H1 (cell line): ENCODE measurements around the gene FOXL3. TPM values are rescaled to one million over a fixed set of nuclear protein-coding genes. Genes with fewer than 3 reads are reported as not detected.
A peak's percentile ranks its signal among the peaks of the same experiment; 100 is the strongest.

Source experiments
- CTCF ChIA-PET: fragments of 300-600 bp; sonication (Branson Sonifier 250); formaldehyde crosslinking; loops from one replicate; lab custom pipeline; 2021; ENCODE audit not compliant: partially characterized antibody; lab: Charles Lee
- POLR2A ChIA-PET: fragments of 300-600 bp; sonication (Branson Sonifier 250); formaldehyde crosslinking; loops from one replicate; lab custom pipeline; 2021; ENCODE audit warnings: inconsistent platforms; ENCODE audit not compliant: partially characterized antibody; lab: Charles Lee
- DNase-seq, 2 experiments: peaks; one replicate each; pipeline versions ENCODE4 v3.0.0 to v3.0.0-alpha.2; 2010 to 2022; ENCODE audit warnings: low spot score in 2 of 2, low read depth in 1 of 2, mixed read lengths in 1 of 2
- FAIRE-seq: peaks from 2 replicates; lab custom pipeline; 2011; peaks lifted over from hg19 to GRCh38; lab: Jason Lieb, UNC
- H2AFZ ChIP-seq: 2 replicates; pipeline ENCODE4 v1.8.1; 2012; ENCODE audit warnings: low read length, inconsistent platforms
- H2AK5ac ChIP-seq: 2 replicates; pipeline ENCODE4 v1.6.1; 2013; ENCODE audit warnings: low read depth, low read length
- H2BK120ac ChIP-seq: replicated peaks from 2 replicates; pipeline ENCODE3; 2013; ENCODE audit warnings: low read depth, low read length, inconsistent platforms
- H2BK12ac ChIP-seq: 2 replicates; pipeline ENCODE4 v1.6.1; 2013; ENCODE audit warnings: low read depth, low read length
- H2BK15ac ChIP-seq: 2 replicates; pipeline ENCODE4 v1.6.1; 2013; ENCODE audit warnings: low read length
- H2BK20ac ChIP-seq: 2 replicates; pipeline ENCODE4 v1.6.1; 2013; ENCODE audit warnings: low read length
- H2BK5ac ChIP-seq: 2 replicates; pipeline ENCODE4 v1.6.1; 2013; ENCODE audit warnings: low read depth, low read length
- H3K14ac ChIP-seq: 2 replicates; pipeline ENCODE4 v1.6.1; 2013; ENCODE audit warnings: inconsistent platforms; ENCODE audit not compliant: insufficient read length
- H3K18ac ChIP-seq: 2 replicates; pipeline ENCODE4 v1.6.1; 2013; ENCODE audit warnings: low read length; ENCODE audit errors: extremely low read depth
- H3K23ac ChIP-seq: 2 replicates; pipeline ENCODE4 v1.6.1; 2013; ENCODE audit warnings: inconsistent platforms; ENCODE audit not compliant: insufficient read length
- H3K23me2 ChIP-seq: 2 replicates; pipeline ENCODE4 v1.6.1; 2013; ENCODE audit warnings: low read depth, low read length
- H3K27ac ChIP-seq: 2 replicates; pipeline ENCODE4 v1.6.1; 2011; ENCODE audit warnings: low read depth, low read length, inconsistent platforms
- H3K27me3 ChIP-seq, 4 experiments: replicated peaks in 1 of 4; 1 replicate in 1 of 4; 2 replicates in 3 of 4; pipeline versions ENCODE4 v1.6.1 to v1.8.1; 2011 to 2013; ENCODE audit warnings: low read length in 3 of 4, mild to moderate bottlenecking in 3 of 4, inconsistent platforms in 2 of 4, mixed read lengths in 2 of 4, moderate library complexity in 1 of 4; ENCODE audit not compliant: control insufficient read depth in 3 of 4, insufficient read depth in 3 of 4; ENCODE audit errors: extremely low read depth in 1 of 4
- H3K36me3 ChIP-seq, 4 experiments: 2 replicates each; pipeline versions ENCODE4 v1.6.1 to v1.8.1; 2011 to 2013; ENCODE audit warnings: mild to moderate bottlenecking in 4 of 4, low read length in 3 of 4, moderate library complexity in 2 of 4, control low read depth in 1 of 4, inconsistent platforms in 1 of 4; ENCODE audit not compliant: insufficient read depth in 4 of 4, control insufficient read depth in 2 of 4
- H3K4ac ChIP-seq: replicated peaks from 2 replicates; pipeline ENCODE3; 2013; ENCODE audit warnings: low read length, low read depth, mixed read lengths, inconsistent platforms; ENCODE audit not compliant: insufficient read length
- H3K4me1 ChIP-seq, 4 experiments: replicated peaks in 1 of 4; 1 replicate in 1 of 4; 2 replicates in 3 of 4; pipeline versions ENCODE4 v1.6.1 to v1.8.1; 2011 to 2013; ENCODE audit warnings: low read length in 3 of 4, inconsistent platforms in 2 of 4, mixed read lengths in 1 of 4; ENCODE audit not compliant: insufficient read depth in 4 of 4, control insufficient read depth in 3 of 4
- H3K4me2 ChIP-seq, 2 experiments: 2 replicates each; pipeline versions ENCODE4 v1.6.1 to v1.8.1; 2011 to 2013; ENCODE audit warnings: low read depth in 2 of 2, low read length in 2 of 2, control low read depth in 1 of 2, inconsistent platforms in 1 of 2, mild to moderate bottlenecking in 1 of 2; ENCODE audit not compliant: insufficient read depth in 1 of 2
- H3K4me3 ChIP-seq, 4 experiments: fragments of 200-600, 300-600 bp in 1 of 4; sonication (generic), shearing (Covaris generic), sonication (Bioruptor Twin) in 1 of 4; 2 replicates each; pipeline versions ENCODE4 v1.5.1 to v1.8.1; 2011 to 2016; ENCODE audit warnings: low read length in 4 of 4, low read depth in 3 of 4, control low read depth in 2 of 4, inconsistent platforms in 2 of 4, mild to moderate bottlenecking in 2 of 4, mixed read lengths in 1 of 4, moderate library complexity in 1 of 4; ENCODE audit not compliant: insufficient read depth in 2 of 4; ENCODE audit errors: extremely low read depth in 1 of 4
- H3K56ac ChIP-seq: replicated peaks from 2 replicates; pipeline ENCODE3; 2013; ENCODE audit warnings: low read depth, mild to moderate bottlenecking, mixed read lengths, low read length, inconsistent platforms; ENCODE audit not compliant: insufficient read length
- H3K79me1 ChIP-seq: 2 replicates; pipeline ENCODE4 v1.6.1; 2013; ENCODE audit warnings: low read depth, low read length, control low read depth
- H3K79me2 ChIP-seq, 2 experiments: 2 replicates each; pipeline versions ENCODE4 v1.6.1 to v1.8.1; 2012 to 2013; ENCODE audit warnings: low read length in 2 of 2, mild to moderate bottlenecking in 2 of 2, inconsistent platforms in 1 of 2; ENCODE audit not compliant: insufficient read depth in 2 of 2, control insufficient read depth in 1 of 2
- H3K9ac ChIP-seq, 4 experiments: replicated peaks in 1 of 4; 1 replicate in 1 of 4; 2 replicates in 3 of 4; pipeline versions ENCODE4 v1.6.1 to v1.8.1; 2011 to 2013; ENCODE audit warnings: low read depth in 3 of 4, low read length in 3 of 4, control low read depth in 2 of 4, mild to moderate bottlenecking in 2 of 4, moderate library complexity in 2 of 4, inconsistent platforms in 1 of 4; ENCODE audit errors: extremely low read depth in 1 of 4
- H3K9me3 ChIP-seq, 2 experiments: 2 replicates each; pipeline versions ENCODE4 v1.6.1 to v1.8.1; 2012 to 2013; ENCODE audit warnings: mild to moderate bottlenecking in 2 of 2, moderate library complexity in 2 of 2, control low read depth in 1 of 2, inconsistent platforms in 1 of 2, low read depth in 1 of 2, low read length in 1 of 2, mixed read lengths in 1 of 2; ENCODE audit not compliant: insufficient read depth in 2 of 2
- H4K20me1 ChIP-seq, 2 experiments: replicated peaks in 1 of 2; 2 replicates each; pipeline versions ENCODE3 to v1.8.1; 2011 to 2013; ENCODE audit warnings: inconsistent platforms in 2 of 2, low read length in 2 of 2, mild to moderate bottlenecking in 1 of 2; ENCODE audit not compliant: insufficient read depth in 2 of 2, control insufficient read depth in 1 of 2
- H4K5ac ChIP-seq: 2 replicates; pipeline ENCODE4 v1.6.1; 2013; ENCODE audit warnings: low read length, low read depth, mixed read lengths, inconsistent platforms; ENCODE audit not compliant: insufficient read length
- H4K8ac ChIP-seq: 2 replicates; pipeline ENCODE4 v1.8.0; 2013; ENCODE audit warnings: mild to moderate bottlenecking, moderate library complexity, low read length, inconsistent platforms; ENCODE audit not compliant: insufficient read depth; ENCODE audit errors: extremely low read depth
- H4K91ac ChIP-seq: replicated peaks from 2 replicates; pipeline ENCODE3; 2013; ENCODE audit warnings: low read length, mixed read lengths, inconsistent platforms; ENCODE audit not compliant: insufficient read length
- BACH1 ChIP-seq: IDR thresholded peaks from 2 replicates; pipeline ENCODE4 v1.6.1; 2012; ENCODE audit warnings: low read length, improper control_type of control experiment
- EGR1 ChIP-seq: IDR thresholded peaks from 2 replicates; pipeline ENCODE4 v1.6.1; 2011; ENCODE audit warnings: low read depth, low read length, borderline replicate concordance
- FOSL1 ChIP-seq: IDR thresholded peaks from 2 replicates; pipeline ENCODE4 v1.6.1; 2011; ENCODE audit warnings: mild to moderate bottlenecking, low read depth, low read length, moderate library complexity; ENCODE audit not compliant: insufficient read depth
- GABPA ChIP-seq: IDR thresholded peaks from 2 replicates; pipeline ENCODE4 v1.6.1; 2011; ENCODE audit warnings: mild to moderate bottlenecking, low read length, moderate library complexity, borderline replicate concordance; ENCODE audit not compliant: insufficient read depth
- GTF2F1 ChIP-seq: IDR thresholded peaks from 2 replicates; pipeline ENCODE4 v1.6.1; 2012; ENCODE audit warnings: low read depth, low read length, improper control_type of control experiment, borderline replicate concordance
- HDAC2 ChIP-seq, 2 experiments: fragments of 300-600 bp in 1 of 2; sonication (generic) in 1 of 2; IDR thresholded peaks; 2 replicates each; pipeline ENCODE4 v1.6.1; 2011 to 2012; ENCODE audit warnings: low read depth in 2 of 2, low read length in 2 of 2, mild to moderate bottlenecking in 2 of 2, moderate library complexity in 2 of 2, borderline replicate concordance in 1 of 2, inconsistent platforms in 1 of 2
- RAD21 ChIP-seq, 2 experiments: IDR thresholded peaks in 1 of 2; conservative IDR thresholded peaks in 1 of 2; 2 replicates each; pipeline ENCODE4 v1.6.1; 2011; ENCODE audit warnings: low read depth in 2 of 2, low read length in 2 of 2, improper control_type of control experiment in 1 of 2, inconsistent platforms in 1 of 2, mild to moderate bottlenecking in 1 of 2, moderate library complexity in 1 of 2
- RBBP5 ChIP-seq: IDR thresholded peaks from 2 replicates; pipeline ENCODE4 v1.7.1; 2012; ENCODE audit warnings: low read depth, mild to moderate bottlenecking, inconsistent platforms, low read length, moderate library complexity, borderline replicate concordance
- RNF2 ChIP-seq: fragments of 200-900, 300-1000 bp; sonication (generic); IDR thresholded peaks from 2 replicates; pipeline ENCODE4 v1.7.1; 2016; ENCODE audit warnings: borderline replicate concordance, low read depth, mild to moderate bottlenecking, antibody characterized with exemption, low read length; ENCODE audit not compliant: poor library complexity, severe bottlenecking; ENCODE audit errors: missing control alignments
- SUZ12 ChIP-seq: fragments of 200-600 bp; sonication (generic); IDR thresholded peaks from 2 replicates; pipeline ENCODE4 v1.6.1; 2012; ENCODE audit warnings: mild to moderate bottlenecking, inconsistent platforms, low read length, moderate library complexity, mixed read lengths
- TCF12 ChIP-seq: IDR thresholded peaks from 2 replicates; pipeline ENCODE4 v1.6.1; 2011; ENCODE audit warnings: low read depth, mild to moderate bottlenecking, low read length
- WGBS, 2 experiments: shearing (Covaris generic) in 1 of 2; methylation state at CpG; one replicate each; pipeline versions ENCODE4 v1.1.6 to v1.1.7; 2013 to 2015; ENCODE audit warnings: low lambda C conversion rate in 2 of 2, mixed read lengths in 2 of 2, inconsistent platforms in 1 of 2, low coverage in 1 of 2, missing lambda C conversion rate in 1 of 2; ENCODE audit not compliant: insufficient replicate concordance in 2 of 2, insufficient coverage in 1 of 2, insufficient read length in 1 of 2; ENCODE audit errors: extremely low coverage in 1 of 2, missing lambda C conversion rate in 1 of 2; 5-methylcytosine and 5-hydroxymethylcytosine counted together
- polyA plus RNA-seq, 7 experiments: library from polyadenylated mRNA; depleted of rRNA in 3 of 7; stranded (reverse) in 5 of 7; unstranded in 2 of 7; fragments of >200 nt in 5 of 7; fragments of 200-250 nt in 2 of 7; gene quantifications; 1 replicate in 5 of 7; 2 replicates in 1 of 7; 4 replicates in 1 of 7; pipeline versions ENCODE4 v1.2.1 to v1.2.3, GENCODE V29; 2011 to 2013; ENCODE audit warnings: missing spikeins in 2 of 7, mixed read lengths in 2 of 7
- total RNA-seq: library from RNA; stranded (reverse); fragmentation: NEBNext Ultra II Directional; extraction: Animal tissue kit (Norgen Biotek cat#: 25700); gene quantifications from 2 replicates; pipeline ENCODE4 v1.2.1, GENCODE V29; 2021

The FOXL3 gene
- total and polyA plus RNA-seq, 2 of the 8 experiments (the other 6 are each of a cell fraction or from before 2014, with no cell fraction given), result not detected

GRCh38 chr7:322111-322671 is 32.2 kb downstream of the FOXL3 start:
- Histone ChIP-seq H2BK120ac (no peak overlapping the region), H2BK20ac (no peak overlapping the region), H2AFZ (peak overlapping the region; percentile 68; the same call in 1 of the 2 replicates), H3K27ac (no peak overlapping the region), H4K5ac (no peak overlapping the region), H2BK5ac (no peak overlapping the region), H3K4me1 (peaks cover 0 to 6% (median 1%) of the 10 kb centered on the region in 4 experiments; a peak in 4 of 7 replicates), H3K9me3 (peaks cover 4 to 7% of the 10 kb centered on the region in 2 experiments; a peak in 1 of 4 replicates), H4K91ac (no peak overlapping the region), H3K27me3 (peaks cover 0 to 2% (median under 1%) of the 10 kb centered on the region in 4 experiments; a peak in 1 of 7 replicates), H3K79me2 (no peaks in the 10 kb centered on the region), H3K36me3 (no peaks in the 10 kb centered on the region), H3K14ac (no peak overlapping the region), H3K4me3 (peak overlapping the region in 3 of 4 experiments; percentile 17 to 44 (median 23); a peak in 3 of 8 replicates), H3K79me1 (no peaks in the 10 kb centered on the region), H3K56ac (no peak overlapping the region), H3K4ac (no peak overlapping the region), H3K23me2 (no peaks in the 10 kb centered on the region; the same call in 1 of the 2 replicates), H4K20me1 (no peaks in the 10 kb centered on the region), H3K18ac (no peak overlapping the region), H2AK5ac (no peak overlapping the region), H2BK15ac (no peak overlapping the region), H2BK12ac (no peak overlapping the region; the same call in 1 of the 2 replicates), H4K8ac (peak overlapping the region; percentile 83), H3K23ac (no peak overlapping the region), H3K4me2 (peak overlapping the region in 1 of 2 experiments; percentile 67; a peak in 3 of 4 replicates), H3K9ac (no peak overlapping the region)
- WGBS, 2 experiments, result 14% methylated on average over 21 of the region's 45 CpGs; no CpG with 5 or more reads in 1 of the 2 experiments
- POLR2A ChIA-PET, result no interaction called here
- peak; percentile 27 to 99 for DNase-seq
- CTCF ChIA-PET, result interaction anchor here (0.7 to 3.6 kb wide), 36 partner anchors 9 to 611 kb away, joined by 3 to 22 read pairs (median 4); no protein-coding TSS in a partner anchor
- no peak for FAIRE-seq
- no peak for TF ChIP-seq RNF2
- TF ChIP-seq GABPA, result peak; percentile 61; the same call in 1 of the 2 replicates
- TF ChIP-seq SUZ12, result no peak
- peak; percentile 73 for TF ChIP-seq BACH1
- no peak for TF ChIP-seq GTF2F1
- TF ChIP-seq TCF12, result peak; percentile 46; the same call in 1 of the 2 replicates
- no peak for TF ChIP-seq RBBP5
- TF ChIP-seq EGR1, result 0 out of 2 replicates have a peak, but pooled peaks have one; percentile 17
- peak; percentile 91 to 96 for TF ChIP-seq RAD21 (IDR thresholded peaks at IDR 0.05 in 1 of 2, conservative IDR thresholded peaks at IDR 0.05 in 1 of 2; ENCODE audit: low read depth in 2 of 2, low read length in 2 of 2)
- TF ChIP-seq FOSL1, result no peak
- TF ChIP-seq HDAC2 (IDR thresholded peaks at IDR 0.05; ENCODE audit: borderline replicate concordance in 1 of 2, low read depth in 2 of 2, low read length in 2 of 2), result peak in 1 of 2 experiments; percentile 83; a peak in 1 of 4 replicates
